Central memory CD8-positive, alpha-beta T cell (primary cell): ENCODE data around the gene BACE1-AS.

Experiments
- ATAC-seq: fragments of 150-1000 bp; cut with Tn5 transposase; replicated peaks from 2 replicates; pipeline ENCODE4 v1.10.0; 2022; ENCODE audit warnings: mild to moderate bottlenecking, moderate FRiP score, moderate number of reproducible peaks; ENCODE audit not compliant: poor library complexity, severe bottlenecking; ENCODE audit errors: extremely low read depth
- DNase-seq, 2 donors: peaks; one replicate each; pipeline ENCODE4 v3.0.0; 2021; ENCODE audit warnings: low spot score in 2 of 2
- H3K27ac Mint-ChIP-seq: one replicate; pipeline ENCODE4 v1.8.0; 2022; ENCODE audit warnings: low read depth, mild to moderate bottlenecking, moderate library complexity, mixed read lengths
- H3K27me3 Mint-ChIP-seq: one replicate; pipeline ENCODE4 v1.8.0; 2022; ENCODE audit warnings: mixed read lengths
- H3K36me3 Mint-ChIP-seq: one replicate; pipeline ENCODE4 v1.8.0; 2022; ENCODE audit warnings: mild to moderate bottlenecking, moderate library complexity, mixed read lengths; ENCODE audit not compliant: insufficient read depth
- H3K4me1 Mint-ChIP-seq: one replicate; pipeline ENCODE4 v1.8.0; 2022; ENCODE audit warnings: mixed read lengths
- H3K4me3 Mint-ChIP-seq: one replicate; pipeline ENCODE4 v1.8.0; 2022; ENCODE audit warnings: mild to moderate bottlenecking, moderate library complexity, mixed read lengths
- H3K9me3 Mint-ChIP-seq: one replicate; pipeline ENCODE4 v1.8.0; 2022; ENCODE audit warnings: mixed read lengths

BACE1-AS gene

DNA sequence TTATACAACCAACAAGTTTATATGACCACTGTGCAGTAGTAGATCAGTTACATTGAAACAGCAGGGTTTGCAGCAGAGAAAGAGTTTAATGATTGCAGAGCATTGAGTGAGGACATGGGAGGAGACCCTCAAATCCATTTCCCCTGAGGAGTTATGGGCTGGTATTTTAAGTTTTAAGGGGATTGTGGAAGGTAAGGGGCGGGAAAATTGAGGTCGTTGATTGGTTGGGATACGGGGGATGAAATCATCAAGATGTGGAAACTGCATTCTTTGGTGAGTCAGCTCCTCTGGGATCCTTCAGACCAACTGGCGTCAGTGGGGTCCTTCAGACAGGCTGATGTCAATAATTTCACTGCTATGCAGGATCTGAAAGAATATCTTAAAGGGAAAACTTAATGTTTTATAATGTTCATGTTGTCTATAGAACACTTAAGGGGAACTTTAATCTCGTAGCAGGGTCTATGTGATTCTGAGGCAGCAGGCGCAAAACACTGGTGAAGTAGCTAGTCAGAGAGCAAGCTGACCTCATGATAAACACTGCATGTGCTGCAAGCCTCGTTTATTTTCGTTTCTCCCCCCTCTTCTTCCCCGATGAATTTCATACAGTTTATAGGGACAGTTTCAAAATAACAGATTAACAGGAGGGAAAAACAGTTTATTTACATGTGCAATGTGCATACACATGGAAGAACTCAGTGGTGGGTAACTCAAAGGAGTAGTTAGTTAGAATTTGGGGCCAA is 17.4 kb upstream of the BACE1-AS start:
- Mint-ChIP-seq H3K27me3 (no peaks in the 10 kb centered on the region), H3K36me3 (no peaks in the 10 kb centered on the region), H3K9me3 (no peaks in the 10 kb centered on the region), H3K27ac (no peak overlapping the region), H3K4me1 (peaks cover 20% of the 10 kb centered on the region), H3K4me3 (no peak overlapping the region)
- no peak for ATAC-seq
- no peak for DNase-seq

DNA sequence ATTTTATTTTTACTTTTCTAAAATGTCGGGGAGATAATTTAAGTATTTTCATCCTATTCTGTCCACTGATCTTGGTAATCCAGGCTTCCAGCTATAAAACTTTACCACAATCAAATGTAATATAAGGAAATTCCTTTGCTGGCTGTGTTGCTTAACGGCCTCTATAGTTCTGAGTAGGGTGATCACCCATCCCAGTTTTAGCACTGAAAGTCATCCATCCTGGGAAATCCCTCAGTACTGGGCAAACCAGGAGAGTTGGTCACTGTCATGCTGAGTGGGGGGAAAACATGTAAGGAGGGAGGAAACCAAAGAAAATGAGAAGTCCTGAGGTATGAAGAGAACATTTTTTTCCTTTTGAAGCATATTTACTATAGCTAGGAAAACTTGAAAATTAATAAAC is 12.8 kb upstream of the BACE1-AS start:
- H3K4me3 Mint-ChIP-seq, result no peak overlapping the region
- peaks cover 6% of the 10 kb centered on the region for H3K36me3 Mint-ChIP-seq
- DNase-seq, result no peak
- peak overlapping the region; percentile 8 for H3K27ac Mint-ChIP-seq
- H3K27me3 Mint-ChIP-seq, result no peaks in the 10 kb centered on the region
- peaks cover 36% of the 10 kb centered on the region for H3K4me1 Mint-ChIP-seq
- ATAC-seq, result no peak
- no peaks in the 10 kb centered on the region for H3K9me3 Mint-ChIP-seq

DNA sequence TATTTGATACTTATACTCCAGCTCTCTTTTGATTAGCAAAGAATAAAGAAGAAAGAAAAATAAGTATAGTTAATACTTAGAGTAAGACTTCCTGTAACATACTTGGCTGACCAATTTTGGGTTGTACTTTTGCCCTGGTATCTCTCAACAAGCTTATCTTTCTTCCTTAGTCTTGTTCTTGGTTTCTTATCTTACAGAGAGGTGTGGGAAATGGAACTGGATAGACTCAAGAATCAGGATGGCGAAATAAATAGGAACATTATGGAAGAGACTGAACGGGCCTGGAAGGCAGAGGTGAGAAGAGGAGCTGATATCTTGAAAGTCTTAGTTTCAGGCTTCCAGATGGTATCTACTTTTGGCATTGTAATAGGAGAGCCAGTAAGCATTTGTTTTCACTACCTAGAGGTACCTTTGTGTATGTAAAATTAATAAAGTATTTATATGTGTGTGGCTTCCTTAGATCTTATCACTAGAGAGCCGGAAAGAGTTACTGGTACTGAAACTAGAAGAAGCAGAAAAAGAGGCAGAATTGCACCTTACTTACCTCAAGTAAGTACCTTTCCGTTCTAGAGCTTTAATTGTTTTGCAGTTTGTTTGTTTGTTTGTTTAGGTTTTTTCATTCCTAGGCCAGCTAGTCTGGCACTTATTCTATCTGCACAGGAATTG is 11.3 kb upstream of the BACE1-AS start:
- ATAC-seq (peak; percentile 78), DNase-seq (no peak)
- Mint-ChIP-seq H3K4me3 (peak overlapping the region; percentile 60), H3K27ac (peak overlapping the region; percentile 82), H3K4me1 (peaks cover 30% of the 10 kb centered on the region), H3K27me3 (no peaks in the 10 kb centered on the region), H3K36me3 (peaks cover 12% of the 10 kb centered on the region), H3K9me3 (no peaks in the 10 kb centered on the region)

DNA sequence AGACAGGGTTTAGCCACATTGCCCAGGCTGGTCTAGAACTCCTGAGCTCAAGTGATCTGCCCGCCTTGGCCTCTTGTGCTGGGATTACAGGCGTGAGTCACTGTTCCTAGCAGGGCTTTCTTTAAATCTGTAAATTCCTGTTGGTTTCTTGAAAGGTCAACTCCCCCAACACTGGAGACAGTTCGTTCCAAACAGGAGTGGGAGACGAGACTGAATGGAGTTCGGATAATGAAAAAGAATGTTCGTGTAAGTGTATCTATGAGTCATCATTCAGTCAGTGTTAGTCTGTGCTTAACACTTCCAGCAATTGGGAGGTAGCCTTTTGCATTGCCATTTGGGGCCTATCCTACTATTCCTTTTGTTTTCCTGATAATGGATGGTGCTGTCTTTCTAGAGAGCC is 10.0 kb upstream of the BACE1-AS start:
- DNase-seq (no peak), ATAC-seq (no peak)
- Mint-ChIP-seq H3K27me3 (no peaks in the 10 kb centered on the region), H3K27ac (no peak overlapping the region), H3K9me3 (no peaks in the 10 kb centered on the region), H3K4me3 (peak overlapping the region; percentile 60), H3K36me3 (peaks cover 18% of the 10 kb centered on the region), H3K4me1 (peaks cover 19% of the 10 kb centered on the region)

DNA sequence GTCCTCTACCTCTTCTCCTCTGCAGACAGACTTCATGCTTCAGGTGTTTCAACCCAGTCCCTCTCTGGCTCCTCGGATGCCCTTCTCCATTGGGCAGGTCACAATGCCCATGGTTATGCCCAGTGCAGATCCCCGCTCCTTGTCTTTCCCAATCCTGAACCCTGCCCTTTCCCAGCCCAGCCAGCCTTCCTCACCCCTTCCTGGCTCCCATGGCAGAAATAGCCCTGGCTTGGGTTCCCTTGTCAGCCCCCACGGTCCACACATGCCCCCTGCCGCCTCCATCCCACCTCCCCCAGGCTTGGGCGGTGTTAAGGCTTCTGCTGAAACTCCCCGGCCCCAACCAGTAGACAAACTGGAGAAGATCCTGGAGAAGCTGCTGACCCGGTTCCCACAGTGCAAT is 9.3 kb upstream of the BACE1-AS start:
- H3K4me3 Mint-ChIP-seq, result peak overlapping the region; percentile 60
- H3K27ac Mint-ChIP-seq, result peak overlapping the region; percentile 66

DNA sequence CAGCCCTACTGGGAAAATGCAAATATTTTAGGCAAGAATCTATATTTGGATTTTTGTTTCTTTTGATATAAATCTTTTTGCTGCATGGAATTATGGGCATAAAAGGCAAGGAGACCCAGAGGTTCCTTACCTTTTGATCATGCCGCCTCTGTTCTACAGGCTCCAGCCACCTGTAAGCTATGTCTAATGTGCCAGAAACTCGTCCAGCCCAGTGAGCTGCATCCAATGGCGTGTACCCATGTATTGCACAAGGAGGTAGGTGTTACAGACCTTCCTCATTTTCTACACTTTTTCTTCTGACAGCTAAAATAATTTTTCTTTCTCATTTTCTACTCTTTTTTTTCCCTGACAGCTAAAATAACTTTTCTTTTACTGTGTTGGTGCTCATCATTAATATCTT is 8.2 kb upstream of the BACE1-AS start:
- H3K27me3 Mint-ChIP-seq, result no peaks in the 10 kb centered on the region
- H3K4me1 Mint-ChIP-seq, result peaks cover 21% of the 10 kb centered on the region
- no peaks in the 10 kb centered on the region for H3K9me3 Mint-ChIP-seq
- DNase-seq, result no peak
- H3K27ac Mint-ChIP-seq, result no peak overlapping the region
- H3K36me3 Mint-ChIP-seq, result peaks cover 19% of the 10 kb centered on the region
- ATAC-seq, result no peak
- no peak overlapping the region for H3K4me3 Mint-ChIP-seq

More for the DNA sequence above, 9.3 kb upstream of the BACE1-AS start:
- H3K4me1 Mint-ChIP-seq, result peaks cover 19% of the 10 kb centered on the region
- H3K27me3 Mint-ChIP-seq, result no peaks in the 10 kb centered on the region
- peaks cover 19% of the 10 kb centered on the region for H3K36me3 Mint-ChIP-seq
- H3K9me3 Mint-ChIP-seq, result no peaks in the 10 kb centered on the region
- DNase-seq, result no peak
- no peak for ATAC-seq

DNA sequence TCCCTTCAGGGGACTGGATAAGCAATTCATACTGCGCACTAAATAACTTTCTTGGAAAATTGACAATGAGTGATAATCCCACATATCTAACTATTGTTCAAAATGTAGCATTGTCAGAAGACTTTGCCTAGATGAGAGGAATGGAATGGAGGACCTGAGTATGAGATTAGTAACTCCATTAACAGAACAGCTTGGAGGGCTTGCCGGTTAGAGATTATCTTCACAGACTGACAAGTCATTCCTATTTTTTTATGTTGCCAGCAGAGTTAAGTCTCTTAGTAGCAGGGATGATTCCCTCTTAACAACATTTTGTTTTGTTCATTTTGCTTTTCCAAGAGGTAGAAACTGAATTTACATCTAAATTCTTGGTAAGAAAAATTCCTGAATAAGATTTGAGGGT is 7.1 kb upstream of the BACE1-AS start:
- Mint-ChIP-seq H3K36me3 (peaks cover 19% of the 10 kb centered on the region), H3K27me3 (no peaks in the 10 kb centered on the region), H3K9me3 (no peaks in the 10 kb centered on the region), H3K4me1 (peaks cover 32% of the 10 kb centered on the region), H3K27ac (no peak overlapping the region), H3K4me3 (no peak overlapping the region)
- DNase-seq (no peak), ATAC-seq (no peak)

DNA sequence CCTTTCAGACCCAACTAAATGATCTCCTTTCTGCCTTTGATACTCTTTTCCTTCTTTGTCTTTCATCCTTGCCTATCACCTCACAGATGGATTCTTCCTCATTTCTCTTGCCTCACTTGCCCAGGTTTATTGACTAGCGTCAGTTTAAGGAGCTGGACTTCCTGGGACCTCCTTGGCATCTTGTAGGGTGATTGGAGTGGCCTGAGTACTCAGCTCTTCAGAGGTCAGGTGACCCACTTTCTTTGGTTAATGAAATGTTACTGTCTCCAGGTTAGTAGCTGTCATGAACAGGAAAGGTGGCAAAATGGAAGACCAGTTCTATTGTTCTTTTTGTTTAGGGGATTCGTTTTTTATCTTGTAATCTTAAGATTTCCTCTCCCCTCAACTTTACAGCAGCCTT is 4.6 kb upstream of the BACE1-AS start:
- DNase-seq (no peak), ATAC-seq (no peak)
- H3K9me3 Mint-ChIP-seq, result no peaks in the 10 kb centered on the region
- H3K4me3 Mint-ChIP-seq, result no peak overlapping the region
- peaks cover 22% of the 10 kb centered on the region for H3K36me3 Mint-ChIP-seq
- H3K27ac Mint-ChIP-seq, result no peak overlapping the region
- peaks cover 19% of the 10 kb centered on the region for H3K4me1 Mint-ChIP-seq
- H3K27me3 Mint-ChIP-seq, result no peaks in the 10 kb centered on the region

DNA sequence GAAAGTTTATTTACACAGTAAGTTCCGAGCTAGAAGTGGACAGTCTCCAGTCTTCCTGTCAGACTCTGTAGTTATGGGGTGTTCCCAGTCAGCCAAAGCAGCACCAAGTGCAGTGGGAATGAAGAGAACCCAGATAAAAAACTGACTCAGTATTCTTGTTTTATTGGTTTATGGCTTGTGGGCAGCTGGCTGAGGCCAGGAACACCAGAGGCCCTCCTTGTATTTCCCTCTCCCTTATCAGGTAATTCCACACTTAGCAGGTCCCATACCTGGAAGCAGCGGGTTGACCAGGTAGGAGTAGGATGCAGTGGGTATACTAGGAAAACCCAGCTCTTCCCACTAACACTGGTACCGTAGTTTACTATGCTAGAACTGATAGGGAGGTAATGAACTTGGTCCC is 3.5 kb upstream of the BACE1-AS start:
- Mint-ChIP-seq H3K9me3 (no peaks in the 10 kb centered on the region), H3K27me3 (no peaks in the 10 kb centered on the region), H3K4me1 (peaks cover 13% of the 10 kb centered on the region), H3K36me3 (peaks cover 18% of the 10 kb centered on the region), H3K4me3 (no peak overlapping the region), H3K27ac (no peak overlapping the region)
- ATAC-seq (no peak), DNase-seq (no peak)

DNA sequence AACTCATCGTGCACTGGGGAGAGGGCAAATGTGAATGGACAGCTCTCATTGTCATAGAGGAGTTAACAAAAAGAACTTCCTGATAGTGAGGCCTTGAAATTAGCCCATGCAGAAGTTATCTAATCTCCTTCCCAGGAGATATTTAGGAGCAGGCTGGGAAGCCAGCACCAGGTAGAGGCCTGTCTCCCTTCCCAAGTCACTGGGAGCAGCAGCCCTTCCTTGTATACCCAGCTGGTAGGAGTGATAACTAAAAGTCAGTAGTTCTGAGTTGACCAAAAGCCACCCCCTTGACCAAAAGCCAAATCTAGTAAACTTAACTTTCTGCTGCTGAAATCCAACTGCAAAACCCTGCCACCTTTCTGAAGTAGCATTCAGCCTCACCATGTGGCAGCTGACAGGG is 1.4 kb upstream of the BACE1-AS start:
- Mint-ChIP-seq H3K27me3 (no peaks in the 10 kb centered on the region), H3K9me3 (no peaks in the 10 kb centered on the region), H3K4me1 (peaks cover 13% of the 10 kb centered on the region), H3K27ac (no peak overlapping the region), H3K4me3 (no peak overlapping the region), H3K36me3 (peaks cover 13% of the 10 kb centered on the region)
- no peak for DNase-seq
- no peak for ATAC-seq

DNA sequence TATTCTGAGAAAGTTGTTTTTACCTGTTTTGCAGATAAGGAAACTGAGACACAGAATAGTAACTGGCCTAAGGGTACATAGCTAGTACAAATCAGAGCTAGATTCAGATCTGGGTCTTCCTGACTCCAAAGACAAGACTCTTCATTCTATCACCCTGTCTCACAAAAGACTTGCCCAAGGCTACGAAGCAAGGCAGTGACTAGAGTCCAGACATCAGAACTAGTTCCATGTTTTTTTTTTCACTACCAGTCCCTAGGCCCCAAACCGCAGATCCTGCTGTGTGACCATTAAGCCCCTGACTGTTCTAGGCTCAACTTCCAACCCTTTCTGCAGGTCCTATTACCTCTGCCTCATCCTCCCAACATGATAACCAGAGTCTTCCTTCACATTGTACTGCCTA is 1.5 kb downstream of the BACE1-AS start:
- no peaks in the 10 kb centered on the region for H3K27me3 Mint-ChIP-seq
- ATAC-seq, result no peak
- no peak overlapping the region for H3K4me3 Mint-ChIP-seq
- no peak overlapping the region for H3K27ac Mint-ChIP-seq
- H3K36me3 Mint-ChIP-seq, result peaks cover 6% of the 10 kb centered on the region
- DNase-seq, result no peak
- peaks cover 13% of the 10 kb centered on the region for H3K4me1 Mint-ChIP-seq
- H3K9me3 Mint-ChIP-seq, result no peaks in the 10 kb centered on the region

DNA sequence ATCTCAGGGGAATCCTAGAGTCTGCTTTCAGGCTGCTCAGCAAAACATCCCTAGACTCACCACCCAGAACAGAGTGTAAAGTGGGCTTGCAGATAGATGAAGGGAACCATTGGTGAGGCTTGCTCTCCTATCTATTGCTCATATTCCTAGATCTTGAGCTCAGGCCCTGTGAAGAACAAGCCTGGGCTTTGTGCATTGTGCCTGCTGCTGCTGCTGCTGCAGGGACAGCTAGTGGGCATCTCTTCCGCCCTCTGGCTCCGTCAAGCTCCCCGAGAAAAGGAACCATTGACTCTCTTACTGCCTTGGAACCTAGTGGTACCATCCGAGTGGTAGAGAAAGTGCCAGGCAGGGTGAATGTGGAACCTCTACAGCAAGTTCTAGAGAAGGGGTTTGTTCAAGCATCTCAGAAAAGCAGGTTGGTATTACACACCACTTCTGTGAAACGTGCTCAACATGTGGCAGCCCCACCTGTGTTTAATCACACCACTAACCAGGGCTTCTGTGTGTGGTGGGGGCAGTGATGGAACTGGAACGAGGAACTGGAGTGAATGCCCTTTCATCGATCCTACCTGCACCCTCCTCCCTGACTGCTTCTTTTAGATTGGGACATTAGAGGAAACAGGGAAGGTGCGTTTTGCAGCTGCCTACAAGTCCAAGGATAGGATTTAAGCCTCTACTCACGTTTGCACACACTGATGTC is 4.4 kb downstream of the BACE1-AS start:
- peaks cover 3% of the 10 kb centered on the region for H3K27me3 Mint-ChIP-seq
- H3K36me3 Mint-ChIP-seq, result no peaks in the 10 kb centered on the region
- no peak overlapping the region for H3K27ac Mint-ChIP-seq
- H3K9me3 Mint-ChIP-seq, result no peaks in the 10 kb centered on the region
- peaks cover under 1% of the 10 kb centered on the region for H3K4me1 Mint-ChIP-seq
- DNase-seq, result no peak
- no peak for ATAC-seq
- no peak overlapping the region for H3K4me3 Mint-ChIP-seq

DNA sequence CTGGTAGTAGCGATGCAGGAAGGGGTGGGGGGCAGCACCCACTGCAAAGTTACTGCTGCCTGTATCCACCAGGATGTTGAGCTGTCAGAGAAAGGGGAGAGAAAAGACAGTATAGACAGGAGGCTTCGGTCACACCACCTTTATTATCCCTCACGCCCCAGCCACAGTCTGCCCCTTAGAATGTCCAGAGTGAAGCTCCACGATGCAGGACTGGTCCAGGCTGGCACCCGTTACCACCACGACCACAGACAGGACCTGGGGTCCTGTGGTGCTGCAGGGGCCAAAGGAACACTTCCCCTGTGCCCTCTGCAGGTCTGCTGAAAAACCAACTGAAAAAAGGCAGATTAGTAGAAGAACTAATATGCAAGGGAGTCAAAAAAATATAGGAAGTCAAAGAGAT is 5.7 kb downstream of the BACE1-AS start:
- Mint-ChIP-seq H3K27ac (no peak overlapping the region), H3K9me3 (no peaks in the 10 kb centered on the region), H3K27me3 (peaks cover 11% of the 10 kb centered on the region), H3K4me1 (peaks cover 4% of the 10 kb centered on the region), H3K36me3 (no peaks in the 10 kb centered on the region), H3K4me3 (no peak overlapping the region)
- no peak for ATAC-seq
- DNase-seq, result no peak
